Central memory CD4-positive, alpha-beta T cell (primary cell): ENCODE results near the gene CBX1.
"Not testable (repeated sequence)": the region's sequence is repeated elsewhere in the genome, so short reads cannot be mapped to it uniquely, and the experiment has no call there.

Experiments used
- DNase-seq: peaks from one replicate; pipeline ENCODE4 v3.0.0; 2022

CBX1 gene

DNA sequence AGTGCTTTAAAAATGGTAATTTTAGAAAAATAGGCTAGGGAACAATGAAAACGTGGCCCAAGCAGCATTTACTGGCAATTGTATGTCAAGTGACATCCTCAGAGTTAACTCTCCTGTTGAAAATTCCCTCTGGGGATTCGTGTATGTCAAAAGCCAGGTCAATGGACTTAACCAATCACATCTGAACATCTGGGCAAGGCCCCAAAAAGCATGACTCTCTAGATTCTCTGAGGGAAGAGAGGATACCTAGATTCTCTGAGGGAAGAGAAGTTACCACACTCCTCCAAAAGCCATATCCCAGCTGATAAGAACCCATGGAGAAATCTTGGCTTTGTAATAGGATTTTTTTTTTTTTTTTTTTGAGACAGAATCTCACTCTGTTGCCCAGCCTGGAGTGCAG, 29.6 kb downstream of the CBX1 start:
- DNase-seq: no peak

DNA sequence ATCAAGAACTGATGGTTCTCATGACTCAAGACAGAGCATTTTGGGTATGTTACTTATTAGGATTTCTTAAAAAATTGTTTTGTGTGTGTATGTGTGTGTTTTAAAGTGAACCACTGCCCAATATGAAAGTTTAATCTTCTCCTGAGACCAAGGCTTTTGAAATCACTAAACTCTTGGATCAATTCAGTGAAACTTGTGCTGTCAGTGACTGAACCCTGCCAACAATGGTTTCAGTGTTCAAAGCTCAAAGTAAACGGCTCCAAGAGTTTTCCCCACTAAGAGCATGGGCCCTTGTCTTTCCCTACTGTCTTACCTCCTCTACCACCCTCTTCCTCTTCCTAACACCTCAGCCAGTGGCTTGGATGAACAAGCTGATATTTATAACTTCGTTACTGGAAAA, 31.1 kb downstream of the CBX1 start:
- no peak for DNase-seq

- DNase-seq: no peak
These were observed 32.8 kb downstream of the CBX1 start for GRCh38 chr17:48068491-48068961.

DNA sequence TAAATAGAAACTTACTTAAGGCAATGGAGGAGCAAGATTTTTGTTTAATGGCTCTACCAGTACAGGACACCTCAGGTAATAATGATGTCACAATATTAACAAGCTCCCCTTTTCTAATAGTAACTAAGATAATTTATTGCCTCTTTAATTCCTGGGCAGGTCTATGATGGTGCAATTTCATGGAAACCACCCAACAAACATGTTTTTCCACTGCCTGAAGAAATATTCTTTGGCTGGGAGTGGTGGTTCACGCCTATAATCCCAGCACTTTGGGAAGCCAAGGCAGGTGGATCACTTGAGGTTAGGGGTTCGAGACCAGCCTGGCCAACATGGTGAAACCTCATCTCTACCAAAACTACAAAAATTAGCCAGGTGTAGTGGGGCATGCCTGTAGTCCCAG, 33.5 kb downstream of the CBX1 start:
- DNase-seq: not testable (repeated sequence)

DNA sequence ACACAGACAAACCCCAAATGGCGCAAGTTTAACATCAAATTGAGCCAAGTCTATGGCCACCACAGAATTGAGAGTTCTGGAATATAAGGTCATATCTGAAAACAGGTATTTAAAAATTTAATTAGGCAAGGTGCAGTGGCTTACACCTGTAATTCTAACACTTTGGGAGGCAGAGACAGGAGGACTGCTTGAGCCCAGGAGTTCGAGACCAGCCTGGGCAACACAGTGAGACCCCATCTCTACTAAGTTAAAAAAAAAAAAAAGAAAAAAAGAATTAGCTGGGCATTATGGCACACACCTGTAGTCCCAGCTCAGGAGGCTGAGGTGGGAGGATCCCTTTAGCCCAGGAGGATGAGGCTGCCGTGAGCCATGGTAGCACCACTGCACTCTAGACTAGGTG, 34.0 kb downstream of the CBX1 start:
- DNase-seq: no peak

- DNase-seq: no peak
These were observed 34.6 kb downstream of the CBX1 start for GRCh38 chr17:48066656-48067055.

GRCh38 chr17:48066192-48066591, 35.1 kb downstream of the CBX1 start:
- no peak for DNase-seq

- no peak for DNase-seq
These were observed 36.6 kb downstream of the CBX1 start for GRCh38 chr17:48064638-48065037.

DNA sequence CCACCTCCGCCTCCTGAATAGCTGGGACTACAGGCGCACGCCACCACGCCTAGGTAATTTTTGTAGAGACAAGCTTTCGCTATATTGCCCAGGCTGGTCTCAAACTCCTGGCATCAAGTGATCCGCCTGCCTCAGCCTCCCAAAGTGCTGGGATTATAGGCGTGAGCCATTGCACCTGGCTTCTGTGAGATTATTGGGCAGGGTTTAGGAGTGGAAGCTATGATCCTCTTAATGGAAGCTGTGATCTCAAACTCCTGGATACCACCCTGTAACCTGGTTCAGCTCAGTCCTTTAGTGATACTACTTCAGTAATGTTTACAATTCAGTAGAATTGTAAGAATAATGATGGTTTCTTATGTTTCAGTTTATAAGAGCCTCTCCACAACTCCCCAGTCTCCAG, 39.0 kb downstream of the CBX1 start:
- DNase-seq: no peak

- DNase-seq: no peak
These were observed 41.0 kb downstream of the CBX1 start for GRCh38 chr17:48060249-48060648.

- DNase-seq: no peak
These were observed 42.1 kb downstream of the CBX1 start for GRCh38 chr17:48059125-48059668.

GRCh38 chr17:48058393-48059124, 42.7 kb downstream of the CBX1 start:
- no peak for DNase-seq

DNA sequence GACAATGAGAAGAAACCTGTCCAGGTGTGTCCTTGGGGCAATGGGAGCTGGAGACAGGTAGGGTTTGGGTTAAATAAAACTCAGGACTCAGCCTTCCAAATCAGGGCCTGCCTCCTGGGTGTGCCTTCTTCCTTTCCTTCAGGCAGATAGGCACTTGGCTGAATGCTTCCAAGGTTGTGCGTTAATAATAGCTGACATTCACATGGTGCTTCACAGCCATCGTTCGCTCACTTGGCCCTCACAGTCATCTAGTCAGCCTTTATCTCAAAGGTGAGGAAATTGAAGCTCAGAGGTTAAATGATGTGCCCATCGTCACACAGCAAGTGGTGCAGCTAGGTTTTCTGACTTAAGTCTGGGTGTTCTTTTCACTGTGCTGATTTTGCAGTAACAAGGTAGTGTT, 43.7 kb downstream of the CBX1 start:
- no peak for DNase-seq

DNA sequence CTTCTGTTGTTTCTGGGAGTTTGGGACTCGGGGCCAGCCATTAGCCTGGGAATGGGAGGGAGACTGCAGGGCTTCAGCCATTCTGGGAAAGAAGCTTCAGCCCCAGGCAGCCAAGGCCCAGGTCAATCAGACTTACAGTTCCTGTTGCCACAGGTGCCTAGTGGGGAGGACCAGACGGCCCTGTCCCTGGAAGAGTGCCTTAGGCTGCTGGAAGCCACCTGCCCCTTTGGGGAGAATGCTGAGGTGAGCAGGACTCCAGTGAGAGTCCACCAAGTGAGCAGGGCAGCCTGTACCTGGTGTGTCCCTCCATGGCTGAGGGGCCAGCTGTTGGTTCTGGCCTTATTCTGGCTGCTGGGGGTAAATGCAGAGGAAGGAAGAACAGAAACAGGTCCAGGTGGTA, 44.4 kb downstream of the CBX1 start:
- DNase-seq: no peak

- DNase-seq: no peak
These were observed 45.0 kb downstream of the CBX1 start for GRCh38 chr17:48056246-48056745.

DNA sequence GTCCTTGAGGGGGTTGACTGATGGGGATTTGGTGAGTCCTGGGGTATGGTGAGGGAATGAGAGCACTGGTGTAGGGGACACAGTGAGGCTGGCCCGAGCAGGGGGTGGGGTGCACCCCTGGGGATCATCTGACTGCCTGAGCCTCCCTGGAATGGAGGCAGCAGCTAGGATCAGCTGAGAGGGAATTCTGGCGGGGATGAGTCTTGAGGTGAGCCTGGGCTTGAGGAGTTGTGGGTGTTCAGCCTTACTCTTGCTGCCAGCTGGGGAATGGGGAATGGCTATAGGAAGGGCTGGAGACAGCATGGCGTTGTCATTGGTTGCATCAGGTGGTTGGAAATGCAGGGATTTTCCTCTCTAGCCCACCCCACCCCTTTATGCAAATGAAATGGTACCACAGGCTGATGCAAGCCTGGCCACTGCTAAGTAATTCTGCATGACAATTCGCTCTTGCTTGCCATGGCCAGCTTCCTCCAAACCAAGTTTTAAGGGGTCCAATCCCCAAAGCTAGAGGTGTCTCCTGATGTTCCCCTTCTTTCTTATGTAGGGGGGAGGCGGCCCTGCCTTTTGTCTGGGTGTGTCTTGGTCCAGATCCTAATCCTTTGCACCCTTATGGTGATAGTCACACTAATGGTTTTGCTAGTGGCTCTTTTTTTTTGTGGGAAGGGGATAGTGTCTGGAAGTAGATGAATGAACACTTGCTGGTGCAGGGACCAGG, 45.6 kb downstream of the CBX1 start:
- DNase-seq: no peak

GRCh38 chr17:48054238-48055185, 46.8 kb downstream of the CBX1 start:
- no peak for DNase-seq

- no peak for DNase-seq
These were observed 47.5 kb downstream of the CBX1 start for GRCh38 chr17:48053758-48054237.

DNA sequence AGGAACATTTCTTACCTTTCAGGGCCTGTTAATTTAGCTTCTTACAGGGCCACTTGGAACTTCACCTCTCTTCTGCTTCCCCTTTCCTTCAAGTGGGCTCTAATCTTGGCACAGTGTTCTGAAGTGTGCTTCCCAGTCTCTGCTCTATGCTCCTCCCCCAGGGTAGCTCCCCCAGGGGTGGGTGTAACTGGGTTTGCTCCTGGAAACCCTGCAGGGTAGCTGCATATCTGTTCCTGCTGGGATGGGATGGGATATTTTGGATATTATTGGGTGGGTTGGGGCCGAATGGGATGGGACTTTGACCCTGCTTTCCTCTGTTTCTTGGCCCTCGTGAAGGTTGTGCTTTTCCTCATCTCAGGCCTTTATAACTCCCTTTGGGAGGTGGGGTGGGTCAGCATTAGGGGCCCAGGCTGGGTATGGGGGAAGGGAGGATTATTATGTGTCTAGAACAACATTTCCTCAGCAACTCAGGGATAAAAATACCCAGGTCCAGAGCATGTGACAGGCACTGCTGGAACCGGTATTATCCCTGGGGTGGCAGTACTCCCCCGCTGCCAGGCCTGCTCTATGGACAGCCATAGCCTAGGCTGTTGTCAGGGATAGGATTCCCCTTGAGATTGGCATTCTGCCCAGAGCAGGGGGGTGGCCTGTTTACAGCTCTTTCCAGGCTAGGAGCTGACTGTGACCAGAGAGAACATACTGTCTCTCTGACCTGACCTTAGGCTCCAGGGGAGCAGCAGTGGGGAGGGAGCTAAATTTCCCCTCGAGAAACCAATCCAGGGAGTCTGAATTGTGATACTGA, 48.1 kb downstream of the CBX1 start:
- DNase-seq: no peak

GRCh38 chr17:48051706-48052486, 49.4 kb downstream of the CBX1 start:
- DNase-seq: no peak

DNA sequence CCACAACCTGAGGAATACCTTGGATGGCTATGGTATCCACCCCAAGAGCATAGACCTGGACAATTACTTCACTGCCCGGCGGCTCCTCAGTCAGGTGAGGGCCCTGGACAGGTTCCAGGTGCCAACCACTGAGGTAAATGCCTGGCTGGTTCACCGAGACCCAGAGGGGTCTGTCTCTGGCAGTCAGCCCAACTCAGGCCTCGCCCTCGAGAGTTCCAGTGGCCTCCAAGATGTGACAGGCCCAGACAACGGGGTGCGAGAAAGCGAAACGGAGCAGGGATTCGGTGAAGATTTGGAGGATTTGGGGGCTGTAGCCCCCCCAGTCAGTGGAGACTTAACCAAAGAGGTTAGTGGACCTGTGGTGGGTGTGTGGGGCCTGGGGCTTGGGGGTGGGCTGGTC, 50.0 kb downstream of the CBX1 start:
- DNase-seq: no peak
